ENCODE results near the gene TMEM14C. TPM values are rescaled to one million over a fixed set of nuclear protein-coding genes. Genes with fewer than 3 reads are reported as not detected.
A peak's percentile ranks its signal among the peaks of the same experiment; 100 is the strongest.

TMEM14C gene
- total RNA-seq, 4 donors from 2014 or later, result 42.8 to 125 (median 69.2) TPM

GRCh38 chr6:10692965-10693538 lies 29.8 kb upstream of the TMEM14C start:
- DNase-seq, result no peak
- intact Hi-C loops (cut with DNase I), result loop anchor here (10.0 kb wide), 1 partner anchor 178 kb away; no protein-coding TSS in a partner anchor
- H3K4me1 ChIP-seq, result peaks cover 12 to 67% (median 16%) of the 10 kb centered on the region in 3 donors
- WGBS, 2 donors, result 69 to 80% methylated on average over 8 of the region's 8 CpGs
- H3K4me3 ChIP-seq, result peak overlapping the region; percentile 63 to 90 (median 76)
- peak overlapping the region; percentile 35 to 99 (median 96) for H3K27ac ChIP-seq
- H3K36me3 ChIP-seq, result peaks cover 0 to 10% (median 3%) of the 10 kb centered on the region in 3 donors
- H3K9me3 ChIP-seq, result no peaks in the 10 kb centered on the region
- no peaks in the 10 kb centered on the region for H3K27me3 ChIP-seq
- TF ChIP-seq CTCF (IDR thresholded peaks at IDR 0.05) (no peak), POLR2A (IDR thresholded peaks at IDR 0.05) (no peak)

GRCh38 chr6:10694302-10695085 lies 28.4 kb upstream of the TMEM14C start, which contains the start of the genes C6orf52 and PAK1IP1:
TSS of gene C6orf52 (minus strand) at chr6:10694616. CDS start at chr6:10687550, 7,066 bp downstream.
TSS of gene PAK1IP1 (plus strand) at chr6:10694972. CDS start at chr6:10694986, 14 bp downstream.
- H3K9me3 ChIP-seq, result no peaks in the 10 kb centered on the region
- peaks cover 0 to 25% (median 7%) of the 10 kb centered on the region in 3 donors for H3K36me3 ChIP-seq
- TF ChIP-seq CTCF (IDR thresholded peaks at IDR 0.05) (peak in 2 of 6 experiments; percentile 2 to 10), POLR2A (IDR thresholded peaks at IDR 0.05) (peak in 3 of 4 donors; percentile 81 to 92 (median 88))
- H3K27ac ChIP-seq, result peak within 1 kb of the TSS; percentile 90 to 99 (median 96)
- peaks cover 12 to 63% (median 16%) of the 10 kb centered on the region in 3 donors for H3K4me1 ChIP-seq
- intact Hi-C loops (cut with DNase I), result loop anchor here (10.0 kb wide), 1 partner anchor 180 kb away; no protein-coding TSS in a partner anchor
- WGBS, 2 donors, result 0% methylated on average over 27 to 30 of the region's 53 CpGs
- H3K27me3 ChIP-seq, result no peaks in the 10 kb centered on the region
- peak within 1 kb of the TSS; percentile 63 to 90 (median 76) for H3K4me3 ChIP-seq
- DNase-seq, result peak; percentile 78

GRCh38 chr6:10695086-10695657 lies 27.7 kb upstream of the TMEM14C start:
- 1 to 2% methylated on average over 13 of the region's 17 CpGs for WGBS, 2 donors
- Histone ChIP-seq H3K4me1 (peaks cover 6 to 61% (median 16%) of the 10 kb centered on the region in 3 donors), H3K4me3 (peak overlapping the region; percentile 63 to 90 (median 76)), H3K27me3 (no peaks in the 10 kb centered on the region), H3K27ac (peak overlapping the region; percentile 90 to 99 (median 96)), H3K36me3 (peaks cover 0 to 32% (median 9%) of the 10 kb centered on the region in 3 donors), H3K9me3 (no peaks in the 10 kb centered on the region)
- no peak for DNase-seq
- TF ChIP-seq CTCF (IDR thresholded peaks at IDR 0.05) (no peak), POLR2A (IDR thresholded peaks at IDR 0.05) (no peak)
- intact Hi-C loops (cut with DNase I), result loop anchor here (10.0 kb wide), 1 partner anchor 180 kb away; no protein-coding TSS in a partner anchor

GRCh38 chr6:10696655-10697054 lies 26.2 kb upstream of the TMEM14C start:
- no peak overlapping the region for H3K27ac ChIP-seq
- DNase-seq, result no peak
- no peaks in the 10 kb centered on the region for H3K9me3 ChIP-seq
- TF ChIP-seq CTCF (IDR thresholded peaks at IDR 0.05), result no peak
- TF ChIP-seq POLR2A (IDR thresholded peaks at IDR 0.05), result no peak
- H3K4me3 ChIP-seq, result no peak overlapping the region
- intact Hi-C loops (cut with DNase I), result loop anchor here (10.0 kb wide), 1 partner anchor 182 kb away; no protein-coding TSS in a partner anchor
- no peaks in the 10 kb centered on the region for H3K27me3 ChIP-seq
- WGBS, 2 donors, result 95 to 100% methylated on average over 4 of the region's 4 CpGs
- H3K4me1 ChIP-seq, result peaks cover 2 to 47% (median 16%) of the 10 kb centered on the region in 3 donors
- peaks cover 0 to 46% (median 12%) of the 10 kb centered on the region in 3 donors for H3K36me3 ChIP-seq
